ENCODE results near the gene PRKD2.

The PRKD2 gene

GRCh38 chr19:46726551-46726950 lies 9.6 kb upstream of the PRKD2 start:
- Histone ChIP-seq H3K36me3 (ENCODE audit: control insufficient read depth in 2 of 2, insufficient read depth in 1 of 2, low read length in 2 of 2) (peaks cover 20 to 99% of the 10 kb centered on the region in 2 experiments; a peak in 2 of 3 replicates), H3K4me3 (ENCODE audit: low read depth, low read length) (no peak overlapping the region), H3K4me1 (ENCODE audit: control insufficient read depth, insufficient read depth, low read length) (no peaks in the 10 kb centered on the region; the same call in 1 of the 2 replicates), H3K9me3 (ENCODE audit: control insufficient read depth, insufficient read depth, low read depth, low read length) (no peaks in the 10 kb centered on the region), H3K27ac (ENCODE audit: extremely low read depth, low read depth, low read length) (no peak overlapping the region)
- TF ChIP-seq ZBTB11 (tag by site-specific recombination; conservative IDR thresholded peaks at IDR 0.05; ENCODE audit: low read depth) (no peak), ZNF292 (tag by site-specific recombination; IDR thresholded peaks at IDR 0.05; ENCODE audit: borderline replicate concordance, low read depth) (no peak), ZNF248 (tag by site-specific recombination; IDR thresholded peaks at IDR 0.05) (no peak), ZNF521 (tag by site-specific recombination; IDR thresholded peaks at IDR 0.05) (no peak), ZNF433 (tag by site-specific recombination; IDR thresholded peaks at IDR 0.05; ENCODE audit: low read depth) (no peak), REPIN1 (tag by site-specific recombination; IDR thresholded peaks at IDR 0.05; ENCODE audit: low read depth) (no peak), ZNF654 (tag by site-specific recombination; IDR thresholded peaks at IDR 0.05; ENCODE audit: low read depth) (no peak), ZBTB21 (tag by site-specific recombination; IDR thresholded peaks at IDR 0.05) (no peak), YY1 (tag by site-specific recombination; IDR thresholded peaks at IDR 0.05) (no peak), ZNF2 (tag by site-specific recombination; IDR thresholded peaks at IDR 0.05) (no peak)
- TF ChIP-seq, protein P1, sequence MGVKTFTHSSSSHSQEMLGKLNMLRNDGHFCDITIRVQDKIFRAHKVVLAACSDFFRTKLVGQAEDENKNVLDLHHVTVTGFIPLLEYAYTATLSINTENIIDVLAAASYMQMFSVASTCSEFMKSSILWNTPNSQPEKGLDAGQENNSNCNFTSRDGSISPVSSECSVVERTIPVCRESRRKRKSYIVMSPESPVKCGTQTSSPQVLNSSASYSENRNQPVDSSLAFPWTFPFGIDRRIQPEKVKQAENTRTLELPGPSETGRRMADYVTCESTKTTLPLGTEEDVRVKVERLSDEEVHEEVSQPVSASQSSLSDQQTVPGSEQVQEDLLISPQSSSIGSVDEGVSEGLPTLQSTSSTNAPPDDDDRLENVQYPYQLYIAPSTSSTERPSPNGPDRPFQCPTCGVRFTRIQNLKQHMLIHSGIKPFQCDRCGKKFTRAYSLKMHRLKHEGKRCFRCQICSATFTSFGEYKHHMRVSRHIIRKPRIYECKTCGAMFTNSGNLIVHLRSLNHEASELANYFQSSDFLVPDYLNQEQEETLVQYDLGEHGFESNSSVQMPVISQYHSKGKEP (tag by site-specific recombination; IDR thresholded peaks at IDR 0.05), result no peak
- TF ChIP-seq, protein P2, sequence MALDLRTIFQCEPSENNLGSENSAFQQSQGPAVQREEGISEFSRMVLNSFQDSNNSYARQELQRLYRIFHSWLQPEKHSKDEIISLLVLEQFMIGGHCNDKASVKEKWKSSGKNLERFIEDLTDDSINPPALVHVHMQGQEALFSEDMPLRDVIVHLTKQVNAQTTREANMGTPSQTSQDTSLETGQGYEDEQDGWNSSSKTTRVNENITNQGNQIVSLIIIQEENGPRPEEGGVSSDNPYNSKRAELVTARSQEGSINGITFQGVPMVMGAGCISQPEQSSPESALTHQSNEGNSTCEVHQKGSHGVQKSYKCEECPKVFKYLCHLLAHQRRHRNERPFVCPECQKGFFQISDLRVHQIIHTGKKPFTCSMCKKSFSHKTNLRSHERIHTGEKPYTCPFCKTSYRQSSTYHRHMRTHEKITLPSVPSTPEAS (tag by site-specific recombination; IDR thresholded peaks at IDR 0.05), result no peak
- TF ChIP-seq, protein P3, sequence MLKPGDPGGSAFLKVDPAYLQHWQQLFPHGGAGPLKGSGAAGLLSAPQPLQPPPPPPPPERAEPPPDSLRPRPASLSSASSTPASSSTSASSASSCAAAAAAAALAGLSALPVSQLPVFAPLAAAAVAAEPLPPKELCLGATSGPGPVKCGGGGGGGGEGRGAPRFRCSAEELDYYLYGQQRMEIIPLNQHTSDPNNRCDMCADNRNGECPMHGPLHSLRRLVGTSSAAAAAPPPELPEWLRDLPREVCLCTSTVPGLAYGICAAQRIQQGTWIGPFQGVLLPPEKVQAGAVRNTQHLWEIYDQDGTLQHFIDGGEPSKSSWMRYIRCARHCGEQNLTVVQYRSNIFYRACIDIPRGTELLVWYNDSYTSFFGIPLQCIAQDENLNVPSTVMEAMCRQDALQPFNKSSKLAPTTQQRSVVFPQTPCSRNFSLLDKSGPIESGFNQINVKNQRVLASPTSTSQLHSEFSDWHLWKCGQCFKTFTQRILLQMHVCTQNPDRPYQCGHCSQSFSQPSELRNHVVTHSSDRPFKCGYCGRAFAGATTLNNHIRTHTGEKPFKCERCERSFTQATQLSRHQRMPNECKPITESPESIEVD (tag by site-specific recombination; IDR thresholded peaks at IDR 0.05), result no peak
- TF ChIP-seq, protein P4, sequence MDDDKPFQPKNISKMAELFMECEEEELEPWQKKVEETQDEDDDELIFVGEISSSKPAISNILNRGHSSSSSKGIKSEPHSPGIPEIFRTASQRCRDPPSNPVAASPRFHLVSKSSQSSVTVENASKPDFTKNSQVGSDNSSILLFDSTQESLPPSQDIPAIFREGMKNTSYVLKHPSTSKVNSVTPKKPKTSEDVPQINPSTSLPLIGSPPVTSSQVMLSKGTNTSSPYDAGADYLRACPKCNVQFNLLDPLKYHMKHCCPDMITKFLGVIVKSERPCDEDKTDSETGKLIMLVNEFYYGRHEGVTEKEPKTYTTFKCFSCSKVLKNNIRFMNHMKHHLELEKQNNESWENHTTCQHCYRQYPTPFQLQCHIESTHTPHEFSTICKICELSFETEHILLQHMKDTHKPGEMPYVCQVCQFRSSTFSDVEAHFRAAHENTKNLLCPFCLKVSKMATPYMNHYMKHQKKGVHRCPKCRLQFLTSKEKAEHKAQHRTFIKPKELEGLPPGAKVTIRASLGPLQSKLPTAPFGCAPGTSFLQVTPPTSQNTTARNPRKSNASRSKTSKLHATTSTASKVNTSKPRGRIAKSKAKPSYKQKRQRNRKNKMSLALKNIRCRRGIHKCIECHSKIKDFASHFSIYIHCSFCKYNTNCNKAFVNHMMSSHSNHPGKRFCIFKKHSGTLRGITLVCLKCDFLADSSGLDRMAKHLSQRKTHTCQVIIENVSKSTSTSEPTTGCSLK (tag by site-specific recombination; IDR thresholded peaks at IDR 0.05), result no peak
- TF ChIP-seq, protein P5, sequence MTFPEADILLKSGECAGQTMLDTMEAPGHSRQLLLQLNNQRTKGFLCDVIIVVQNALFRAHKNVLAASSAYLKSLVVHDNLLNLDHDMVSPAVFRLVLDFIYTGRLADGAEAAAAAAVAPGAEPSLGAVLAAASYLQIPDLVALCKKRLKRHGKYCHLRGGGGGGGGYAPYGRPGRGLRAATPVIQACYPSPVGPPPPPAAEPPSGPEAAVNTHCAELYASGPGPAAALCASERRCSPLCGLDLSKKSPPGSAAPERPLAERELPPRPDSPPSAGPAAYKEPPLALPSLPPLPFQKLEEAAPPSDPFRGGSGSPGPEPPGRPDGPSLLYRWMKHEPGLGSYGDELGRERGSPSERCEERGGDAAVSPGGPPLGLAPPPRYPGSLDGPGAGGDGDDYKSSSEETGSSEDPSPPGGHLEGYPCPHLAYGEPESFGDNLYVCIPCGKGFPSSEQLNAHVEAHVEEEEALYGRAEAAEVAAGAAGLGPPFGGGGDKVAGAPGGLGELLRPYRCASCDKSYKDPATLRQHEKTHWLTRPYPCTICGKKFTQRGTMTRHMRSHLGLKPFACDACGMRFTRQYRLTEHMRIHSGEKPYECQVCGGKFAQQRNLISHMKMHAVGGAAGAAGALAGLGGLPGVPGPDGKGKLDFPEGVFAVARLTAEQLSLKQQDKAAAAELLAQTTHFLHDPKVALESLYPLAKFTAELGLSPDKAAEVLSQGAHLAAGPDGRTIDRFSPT (tag by site-specific recombination; IDR thresholded peaks at IDR 0.05), result no peak
- TF ChIP-seq, protein P6, sequence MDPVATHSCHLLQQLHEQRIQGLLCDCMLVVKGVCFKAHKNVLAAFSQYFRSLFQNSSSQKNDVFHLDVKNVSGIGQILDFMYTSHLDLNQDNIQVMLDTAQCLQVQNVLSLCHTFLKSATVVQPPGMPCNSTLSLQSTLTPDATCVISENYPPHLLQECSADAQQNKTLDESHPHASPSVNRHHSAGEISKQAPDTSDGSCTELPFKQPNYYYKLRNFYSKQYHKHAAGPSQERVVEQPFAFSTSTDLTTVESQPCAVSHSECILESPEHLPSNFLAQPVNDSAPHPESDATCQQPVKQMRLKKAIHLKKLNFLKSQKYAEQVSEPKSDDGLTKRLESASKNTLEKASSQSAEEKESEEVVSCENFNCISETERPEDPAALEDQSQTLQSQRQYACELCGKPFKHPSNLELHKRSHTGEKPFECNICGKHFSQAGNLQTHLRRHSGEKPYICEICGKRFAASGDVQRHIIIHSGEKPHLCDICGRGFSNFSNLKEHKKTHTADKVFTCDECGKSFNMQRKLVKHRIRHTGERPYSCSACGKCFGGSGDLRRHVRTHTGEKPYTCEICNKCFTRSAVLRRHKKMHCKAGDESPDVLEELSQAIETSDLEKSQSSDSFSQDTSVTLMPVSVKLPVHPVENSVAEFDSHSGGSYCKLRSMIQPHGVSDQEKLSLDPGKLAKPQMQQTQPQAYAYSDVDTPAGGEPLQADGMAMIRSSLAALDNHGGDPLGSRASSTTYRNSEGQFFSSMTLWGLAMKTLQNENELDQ (tag by site-specific recombination; IDR thresholded peaks at IDR 0.05; ENCODE audit: low read depth), result no peak
- ChIA-PET CTCF (interaction anchor here (0.7 to 6.3 kb wide), 5 partner anchors 23 to 250 kb away, joined by 3 to 69 read pairs (median 4); no protein-coding TSS in a partner anchor), POLR2A (no interaction called here)
